Ovary (tissue), 3 donors: ENCODE results near the gene ADPGK.

ENCODE experiments used
- EP300 ChIP-seq: sonication (generic); formaldehyde crosslinking; IDR thresholded peaks from one replicate; pipeline ENCODE4 v1.6.1; 2017; ENCODE audit warnings: antibody characterized with exemption
- POLR2A ChIP-seq: fragments of 450-650 bp; IDR thresholded peaks from one replicate; pipeline ENCODE4 v1.6.1; 2017; ENCODE audit warnings: antibody characterized with exemption, mild to moderate bottlenecking, moderate library complexity
- TF ChIP-seq, protein P1 (sequence below), 3 donors: fragments of 450-650 bp in 2 of 3; fragments of 200-600 bp in 1 of 3; IDR thresholded peaks; one replicate each; pipeline versions ENCODE4 v1.5.1 to v1.8.0; 2016 to 2022; ENCODE audit warnings: antibody characterized with exemption in 3 of 3, mild to moderate bottlenecking in 1 of 3
- donor health status: DM: no; HTN: no; CAD: no.

DNA sequence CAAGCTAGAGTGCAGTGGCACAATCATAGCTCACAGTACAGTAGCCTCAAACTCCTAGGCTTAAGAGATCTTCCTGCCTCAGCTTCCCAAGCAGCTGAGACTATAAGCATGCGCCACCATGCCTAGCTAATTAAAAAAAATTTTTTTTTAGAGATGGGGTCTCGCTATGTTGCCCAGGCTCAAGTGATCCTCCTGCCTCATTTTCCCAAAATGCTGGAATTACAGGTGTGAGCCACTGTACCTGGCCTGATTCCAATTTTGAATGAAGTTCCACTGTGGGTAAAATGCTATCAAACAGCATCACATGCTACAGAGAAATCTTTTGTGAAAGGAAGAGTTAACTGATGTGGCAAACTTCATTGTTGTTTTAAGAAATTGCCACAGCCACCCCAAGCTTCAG is 17.5 kb downstream of the ADPGK start:
- TF ChIP-seq, protein P1, sequence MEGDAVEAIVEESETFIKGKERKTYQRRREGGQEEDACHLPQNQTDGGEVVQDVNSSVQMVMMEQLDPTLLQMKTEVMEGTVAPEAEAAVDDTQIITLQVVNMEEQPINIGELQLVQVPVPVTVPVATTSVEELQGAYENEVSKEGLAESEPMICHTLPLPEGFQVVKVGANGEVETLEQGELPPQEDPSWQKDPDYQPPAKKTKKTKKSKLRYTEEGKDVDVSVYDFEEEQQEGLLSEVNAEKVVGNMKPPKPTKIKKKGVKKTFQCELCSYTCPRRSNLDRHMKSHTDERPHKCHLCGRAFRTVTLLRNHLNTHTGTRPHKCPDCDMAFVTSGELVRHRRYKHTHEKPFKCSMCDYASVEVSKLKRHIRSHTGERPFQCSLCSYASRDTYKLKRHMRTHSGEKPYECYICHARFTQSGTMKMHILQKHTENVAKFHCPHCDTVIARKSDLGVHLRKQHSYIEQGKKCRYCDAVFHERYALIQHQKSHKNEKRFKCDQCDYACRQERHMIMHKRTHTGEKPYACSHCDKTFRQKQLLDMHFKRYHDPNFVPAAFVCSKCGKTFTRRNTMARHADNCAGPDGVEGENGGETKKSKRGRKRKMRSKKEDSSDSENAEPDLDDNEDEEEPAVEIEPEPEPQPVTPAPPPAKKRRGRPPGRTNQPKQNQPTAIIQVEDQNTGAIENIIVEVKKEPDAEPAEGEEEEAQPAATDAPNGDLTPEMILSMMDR (IDR thresholded peaks at IDR 0.05) = no peak
- TF ChIP-seq POLR2A (no peak), EP300 (no peak)
